SJCRH30 (cell line): Measurements from ENCODE around the gene APP. TPM values are rescaled to one million over a fixed set of nuclear protein-coding genes. Genes with fewer than 3 reads are reported as not detected.

Experiments
- DNase-seq, 2 experiments: peaks; one replicate each; pipeline ENCODE4 v3.0.0-alpha.2; 2015 to 2020
- H3K27ac ChIP-seq: fragments of 250-450 bp; sonication (Bioruptor Pico); 2 replicates; pipeline ENCODE4 v1.5.1; 2020; ENCODE audit warnings: mild to moderate bottlenecking, moderate library complexity
- H3K27me3 ChIP-seq: fragments of 250-450 bp; sonication (Bioruptor Pico); 2 replicates; pipeline ENCODE4 v1.5.1; 2020; ENCODE audit warnings: mild to moderate bottlenecking, moderate library complexity
- H3K36me3 ChIP-seq: fragments of 250-450 bp; sonication (Bioruptor Pico); 2 replicates; pipeline ENCODE4 v1.5.1; 2020; ENCODE audit warnings: mild to moderate bottlenecking, moderate library complexity
- H3K4me1 ChIP-seq: fragments of 250-450 bp; sonication (Bioruptor Pico); 2 replicates; pipeline ENCODE4 v1.5.1; 2020; ENCODE audit warnings: mild to moderate bottlenecking, moderate library complexity
- H3K4me3 ChIP-seq: fragments of 250-450 bp; sonication (Bioruptor Pico); 2 replicates; pipeline ENCODE4 v1.5.1; 2020; ENCODE audit warnings: mild to moderate bottlenecking, moderate library complexity
- H3K9me3 ChIP-seq: fragments of 250-450 bp; sonication (Bioruptor Pico); replicated peaks from 2 replicates; pipeline ENCODE4 v1.5.1; 2020; ENCODE audit warnings: mild to moderate bottlenecking, moderate library complexity
- total RNA-seq: library from RNA; depleted of rRNA; stranded (reverse); fragments of >200 nt; shearing (Covaris generic); gene quantifications from 2 replicates; pipeline ENCODE4 v1.2.3, GENCODE V29; 2014

The APP gene
- total RNA-seq, 1 experiment from 2014 or later = 399 TPM

- H3K36me3 ChIP-seq = peaks cover 6% of the 10 kb centered on the region; the same call in 1 of the 2 replicates
- DNase-seq = no peak
- H3K9me3 ChIP-seq = no peaks in the 10 kb centered on the region; the same call in 1 of the 2 replicates
- H3K4me3 ChIP-seq = peak overlapping the region; percentile 98
- H3K27me3 ChIP-seq = no peaks in the 10 kb centered on the region
- peak overlapping the region; percentile 30; the same call in 1 of the 2 replicates for H3K27ac ChIP-seq
- H3K4me1 ChIP-seq = peaks cover 14% of the 10 kb centered on the region
Observed at GRCh38 chr21:26171258-26172100, 909 bp upstream of the APP start.

- no peaks in the 10 kb centered on the region for H3K27me3 ChIP-seq
- DNase-seq = peak; percentile 72 to 81
Observed at GRCh38 chr21:26169611-26170470, 729 bp downstream of the APP start.

GRCh38 chr21:26169061-26169610 is 1.4 kb downstream of the APP start:
- Histone ChIP-seq H3K27ac (peak overlapping the region; percentile 90), H3K36me3 (peaks cover 11% of the 10 kb centered on the region), H3K4me1 (peaks cover 16% of the 10 kb centered on the region), H3K9me3 (no peaks in the 10 kb centered on the region), H3K4me3 (peak overlapping the region; percentile 98), H3K27me3 (no peaks in the 10 kb centered on the region)
- DNase-seq = peak; percentile 63 to 76

More at GRCh38 chr21:26169611-26170470, 729 bp downstream of the APP start:
- H3K4me3 ChIP-seq = peak overlapping the region; percentile 98
- H3K4me1 ChIP-seq = peaks cover 16% of the 10 kb centered on the region
- peaks cover 11% of the 10 kb centered on the region for H3K36me3 ChIP-seq
- no peaks in the 10 kb centered on the region for H3K9me3 ChIP-seq
- H3K27ac ChIP-seq = peak overlapping the region; percentile 90

GRCh38 chr21:26168371-26168770 is 2.2 kb downstream of the APP start:
- H3K27me3 ChIP-seq = no peaks in the 10 kb centered on the region
- H3K4me3 ChIP-seq = peak overlapping the region; percentile 98
- H3K27ac ChIP-seq = no peak overlapping the region; the same call in 1 of the 2 replicates
- no peaks in the 10 kb centered on the region for H3K9me3 ChIP-seq
- H3K36me3 ChIP-seq = peaks cover 16% of the 10 kb centered on the region
- DNase-seq = no peak
- peaks cover 16% of the 10 kb centered on the region for H3K4me1 ChIP-seq

DNA sequence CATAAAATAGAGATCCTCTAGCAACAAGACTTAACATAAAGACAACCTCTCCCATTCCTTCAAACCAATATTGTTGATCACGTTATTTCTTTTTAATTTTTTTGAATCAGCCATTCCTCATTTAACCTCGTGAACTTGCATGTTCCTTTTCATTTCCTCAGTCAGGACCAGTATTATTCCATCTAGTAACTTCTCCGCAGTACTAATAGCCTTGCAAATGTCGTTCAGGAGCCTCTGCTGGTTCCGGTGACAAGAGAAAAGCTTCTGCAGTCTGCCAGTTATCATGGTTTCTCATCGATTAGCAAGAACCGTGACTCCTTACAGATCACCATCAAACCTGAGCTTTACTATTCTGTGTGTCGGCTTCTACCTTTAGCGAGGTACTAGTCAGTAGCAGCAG is 3.0 kb downstream of the APP start:
- H3K4me1 ChIP-seq = peaks cover 16% of the 10 kb centered on the region
- no peak for DNase-seq
- peaks cover 18% of the 10 kb centered on the region for H3K36me3 ChIP-seq
- peak overlapping the region; percentile 14; the same call in 1 of the 2 replicates for H3K27ac ChIP-seq
- no peaks in the 10 kb centered on the region for H3K9me3 ChIP-seq
- peak overlapping the region; percentile 98 for H3K4me3 ChIP-seq
- no peaks in the 10 kb centered on the region for H3K27me3 ChIP-seq

DNA sequence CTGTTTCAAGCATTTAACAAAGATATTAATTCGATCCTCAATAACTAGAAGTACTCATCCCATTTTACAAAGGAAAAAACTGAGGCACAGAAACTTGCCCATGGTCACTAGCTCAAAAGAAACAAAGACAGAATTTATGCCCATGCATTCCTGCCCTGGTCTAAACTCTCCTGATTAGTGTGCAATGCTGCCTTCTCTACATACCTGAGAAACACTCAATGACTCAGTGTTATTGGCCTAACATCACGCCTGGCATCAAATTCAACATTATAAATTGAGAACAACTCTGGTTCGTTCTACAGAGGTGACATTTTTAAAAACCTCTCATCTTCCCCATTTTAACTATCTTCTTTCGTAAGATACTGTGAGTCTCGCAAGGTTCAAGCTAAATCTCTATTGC is 5.2 kb downstream of the APP start:
- Histone ChIP-seq H3K27me3 (no peaks in the 10 kb centered on the region), H3K36me3 (peaks cover 35% of the 10 kb centered on the region), H3K4me1 (peaks cover 16% of the 10 kb centered on the region), H3K4me3 (no peak overlapping the region), H3K27ac (no peak overlapping the region), H3K9me3 (no peaks in the 10 kb centered on the region)
- DNase-seq = no peak

DNA sequence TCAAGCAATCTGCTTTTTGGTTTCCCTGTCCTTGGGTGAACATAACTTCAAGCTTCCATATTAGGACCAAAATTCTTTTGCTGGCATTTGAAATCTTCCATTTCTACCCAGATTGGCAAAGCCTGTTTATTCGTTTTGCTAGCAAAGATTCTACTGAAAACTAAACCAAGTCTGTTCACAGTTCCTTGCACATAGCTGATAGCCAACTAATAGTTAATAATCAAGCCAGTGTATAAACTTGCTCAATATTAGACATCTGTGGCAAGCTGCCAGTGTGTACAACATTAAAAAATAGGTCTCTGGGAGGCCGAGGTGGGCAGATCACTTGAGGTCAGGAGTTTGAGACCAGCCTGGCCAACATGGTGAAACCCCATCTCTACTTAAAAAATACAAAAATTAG is 6.3 kb downstream of the APP start:
- DNase-seq = no peak
- H3K9me3 ChIP-seq = no peaks in the 10 kb centered on the region
- H3K36me3 ChIP-seq = peaks cover 35% of the 10 kb centered on the region
- H3K27ac ChIP-seq = no peak overlapping the region
- peaks cover 16% of the 10 kb centered on the region for H3K4me1 ChIP-seq
- H3K27me3 ChIP-seq = no peaks in the 10 kb centered on the region
- H3K4me3 ChIP-seq = no peak overlapping the region

GRCh38 chr21:26162081-26162480 is 8.5 kb downstream of the APP start:
- H3K4me3 ChIP-seq = no peak overlapping the region
- peaks cover 8% of the 10 kb centered on the region for H3K4me1 ChIP-seq
- H3K27me3 ChIP-seq = no peaks in the 10 kb centered on the region
- peaks cover 32% of the 10 kb centered on the region for H3K36me3 ChIP-seq
- DNase-seq = no peak
- no peaks in the 10 kb centered on the region for H3K9me3 ChIP-seq
- no peak overlapping the region for H3K27ac ChIP-seq

DNA sequence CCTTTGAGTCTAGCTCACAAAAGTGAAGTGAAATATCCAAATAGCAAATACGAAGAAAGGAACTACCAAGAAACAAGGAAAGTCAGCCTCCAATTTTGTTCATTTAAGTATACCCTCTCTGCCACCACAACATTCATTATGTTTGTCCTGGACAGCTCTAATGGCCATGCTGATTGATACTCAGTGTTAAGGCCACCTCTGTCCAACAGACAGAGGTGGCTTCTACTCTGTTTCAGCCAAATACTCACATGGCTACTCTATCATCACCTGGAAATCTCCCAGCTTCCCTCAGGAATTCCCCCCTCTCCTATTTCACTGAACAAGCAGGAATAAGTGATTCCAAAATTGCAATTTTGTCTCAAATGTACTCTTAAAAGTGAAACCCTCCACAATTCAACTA is 10.7 kb downstream of the APP start:
- Histone ChIP-seq H3K4me1 (no peaks in the 10 kb centered on the region), H3K9me3 (no peaks in the 10 kb centered on the region; the same call in 1 of the 2 replicates), H3K4me3 (no peak overlapping the region), H3K27me3 (no peaks in the 10 kb centered on the region), H3K36me3 (peaks cover 41% of the 10 kb centered on the region), H3K27ac (no peak overlapping the region)
- no peak for DNase-seq

- H3K27ac ChIP-seq = no peak overlapping the region
- H3K4me1 ChIP-seq = no peaks in the 10 kb centered on the region
- no peaks in the 10 kb centered on the region; the same call in 1 of the 2 replicates for H3K9me3 ChIP-seq
- no peaks in the 10 kb centered on the region for H3K27me3 ChIP-seq
- no peak for DNase-seq
- no peak overlapping the region for H3K4me3 ChIP-seq
- peaks cover 42% of the 10 kb centered on the region for H3K36me3 ChIP-seq
Observed at GRCh38 chr21:26157801-26158200, 12.8 kb downstream of the APP start.

DNA sequence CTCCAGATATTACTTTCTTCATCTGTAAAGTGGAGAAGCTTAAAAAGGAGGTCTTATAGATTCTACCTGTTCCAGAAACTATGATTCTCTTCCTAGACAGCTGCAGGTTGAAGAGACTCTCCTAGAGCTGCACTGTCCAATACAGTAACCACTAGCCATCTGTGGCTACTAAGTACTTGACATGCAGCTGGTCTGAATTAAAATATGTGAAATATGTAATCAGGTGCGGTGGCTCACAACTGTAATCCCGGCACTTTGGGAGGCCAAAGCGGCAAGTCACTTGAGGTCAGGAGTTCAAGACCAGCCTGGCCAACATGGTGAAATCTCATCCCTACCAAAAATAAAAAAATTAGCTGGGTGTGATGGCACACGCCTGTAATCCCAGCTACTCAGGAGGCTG is 15.8 kb downstream of the APP start:
- H3K9me3 ChIP-seq = no peaks in the 10 kb centered on the region; the same call in 1 of the 2 replicates
- no peak overlapping the region for H3K27ac ChIP-seq
- no peak overlapping the region for H3K4me3 ChIP-seq
- H3K4me1 ChIP-seq = peaks cover 1% of the 10 kb centered on the region; the same call in 1 of the 2 replicates
- DNase-seq = no peak
- H3K36me3 ChIP-seq = peaks cover 26% of the 10 kb centered on the region
- H3K27me3 ChIP-seq = no peaks in the 10 kb centered on the region

GRCh38 chr21:26153758-26154157 is 16.8 kb downstream of the APP start:
- no peak for DNase-seq
- no peak overlapping the region for H3K4me3 ChIP-seq
- H3K4me1 ChIP-seq = peaks cover 11% of the 10 kb centered on the region
- no peaks in the 10 kb centered on the region; the same call in 1 of the 2 replicates for H3K9me3 ChIP-seq
- H3K27me3 ChIP-seq = no peaks in the 10 kb centered on the region
- no peak overlapping the region for H3K27ac ChIP-seq
- H3K36me3 ChIP-seq = peaks cover 32% of the 10 kb centered on the region

- Histone ChIP-seq H3K27ac (peak overlapping the region; percentile 7; the same call in 1 of the 2 replicates), H3K4me3 (no peak overlapping the region), H3K4me1 (peaks cover 32% of the 10 kb centered on the region), H3K27me3 (no peaks in the 10 kb centered on the region), H3K9me3 (no peaks in the 10 kb centered on the region), H3K36me3 (peaks cover 39% of the 10 kb centered on the region)
- DNase-seq = no peak
Observed at GRCh38 chr21:26148840-26149354, 21.7 kb downstream of the APP start.

DNA sequence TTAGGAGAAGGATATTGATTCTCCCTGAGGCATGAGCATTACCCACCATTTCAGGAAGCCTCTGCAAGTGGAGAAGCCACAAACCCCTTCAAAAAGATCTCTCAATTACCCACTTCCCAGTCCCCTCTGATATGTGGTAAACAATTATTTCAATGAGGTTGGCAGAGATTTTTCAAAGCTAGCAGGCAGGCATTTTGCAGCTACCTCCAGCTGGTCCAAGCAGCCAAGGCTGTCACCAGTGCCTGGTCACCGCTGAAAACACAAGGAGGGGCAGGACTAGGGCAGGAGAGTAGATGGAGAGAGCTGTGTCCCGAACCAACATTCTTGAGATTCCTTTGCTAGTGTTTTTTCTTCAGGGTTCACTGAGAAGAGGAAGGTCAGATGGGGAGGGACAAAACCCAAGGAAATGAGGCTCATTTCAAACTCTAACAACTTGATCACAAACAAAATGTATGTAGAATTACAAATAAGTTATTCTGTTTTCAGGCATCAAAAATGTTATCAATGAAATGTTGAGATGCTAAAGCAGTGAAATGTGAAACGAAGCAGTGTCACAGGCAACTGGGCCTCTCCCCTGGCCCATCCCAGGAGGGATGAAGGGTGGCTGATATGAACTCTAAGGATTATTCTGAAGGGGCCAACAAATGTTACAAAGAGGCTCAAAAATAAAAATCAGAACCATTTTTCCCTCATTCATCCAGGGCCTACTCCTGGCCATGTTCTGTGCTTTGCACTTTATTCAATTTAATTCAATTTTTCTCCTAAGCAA is 22.3 kb downstream of the APP start:
- H3K27ac ChIP-seq = peak overlapping the region; percentile 11
- H3K36me3 ChIP-seq = peaks cover 36% of the 10 kb centered on the region
- peaks cover 32% of the 10 kb centered on the region for H3K4me1 ChIP-seq
- peak; percentile 50 to 54 for DNase-seq
- H3K4me3 ChIP-seq = no peak overlapping the region
- no peaks in the 10 kb centered on the region for H3K27me3 ChIP-seq
- no peaks in the 10 kb centered on the region for H3K9me3 ChIP-seq
